ENCODE results near the gene ASF1A. TPM values are rescaled to one million over a fixed set of nuclear protein-coding genes. Genes with fewer than 3 reads are reported as not detected.

The ASF1A gene
- polyA plus RNA-seq, 1 donor from 2014 or later, result 65.6 TPM

DNA sequence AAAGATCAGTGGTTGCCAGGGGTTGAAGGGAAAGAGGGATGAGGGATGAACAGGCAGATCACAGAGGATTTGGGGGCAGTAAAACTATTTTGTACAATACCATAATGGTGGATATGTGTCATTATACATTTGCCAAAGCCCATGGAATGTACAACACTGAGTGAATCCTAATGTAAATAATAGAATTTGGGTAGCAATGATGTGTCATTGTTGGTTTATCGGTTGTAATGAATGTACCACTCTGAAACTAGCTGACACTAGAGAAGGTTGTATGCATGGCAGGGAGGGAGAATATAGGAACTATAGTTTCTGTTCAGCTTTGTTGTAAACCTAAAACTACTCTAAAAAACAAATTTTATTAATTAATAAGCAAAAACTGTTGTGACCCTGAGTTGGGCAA lies 17.8 kb upstream of the ASF1A start:
- H3K4me3 ChIP-seq (ENCODE audit: low read length), result no peak overlapping the region
- no peak overlapping the region for H3K4me2 ChIP-seq (ENCODE audit: low read length)
- no peak overlapping the region for H2AFZ ChIP-seq (ENCODE audit: low read depth, low read length)
- no peaks in the 10 kb centered on the region for H3F3A ChIP-seq (ENCODE audit: insufficient read depth, low read length, poor library complexity, severe bottlenecking)
- H4K20me1 ChIP-seq (ENCODE audit: insufficient read depth), result no peaks in the 10 kb centered on the region
- H3K79me2 ChIP-seq (replicated peaks; ENCODE audit: insufficient read depth, low read length), result no peaks in the 10 kb centered on the region
- TF ChIP-seq SMC3 (conservative IDR thresholded peaks at IDR 0.05; ENCODE audit: poor library complexity) (no peak), EZH2 (IDR thresholded peaks at IDR 0.05; ENCODE audit: borderline replicate concordance, insufficient read depth, low read length, poor library complexity, severe bottlenecking) (no peak), TAF1 (IDR thresholded peaks at IDR 0.05; ENCODE audit: low read depth) (no peak), POLR2AphosphoS5 (IDR thresholded peaks at IDR 0.05) (no peak), RAD21 (conservative IDR thresholded peaks at IDR 0.05) (no peak), EP300 (conservative IDR thresholded peaks at IDR 0.05; ENCODE audit: poor library complexity, severe bottlenecking) (no peak), MXI1 (conservative IDR thresholded peaks at IDR 0.05; ENCODE audit: poor library complexity, severe bottlenecking) (no peak)
- TF ChIP-seq, protein P1, sequence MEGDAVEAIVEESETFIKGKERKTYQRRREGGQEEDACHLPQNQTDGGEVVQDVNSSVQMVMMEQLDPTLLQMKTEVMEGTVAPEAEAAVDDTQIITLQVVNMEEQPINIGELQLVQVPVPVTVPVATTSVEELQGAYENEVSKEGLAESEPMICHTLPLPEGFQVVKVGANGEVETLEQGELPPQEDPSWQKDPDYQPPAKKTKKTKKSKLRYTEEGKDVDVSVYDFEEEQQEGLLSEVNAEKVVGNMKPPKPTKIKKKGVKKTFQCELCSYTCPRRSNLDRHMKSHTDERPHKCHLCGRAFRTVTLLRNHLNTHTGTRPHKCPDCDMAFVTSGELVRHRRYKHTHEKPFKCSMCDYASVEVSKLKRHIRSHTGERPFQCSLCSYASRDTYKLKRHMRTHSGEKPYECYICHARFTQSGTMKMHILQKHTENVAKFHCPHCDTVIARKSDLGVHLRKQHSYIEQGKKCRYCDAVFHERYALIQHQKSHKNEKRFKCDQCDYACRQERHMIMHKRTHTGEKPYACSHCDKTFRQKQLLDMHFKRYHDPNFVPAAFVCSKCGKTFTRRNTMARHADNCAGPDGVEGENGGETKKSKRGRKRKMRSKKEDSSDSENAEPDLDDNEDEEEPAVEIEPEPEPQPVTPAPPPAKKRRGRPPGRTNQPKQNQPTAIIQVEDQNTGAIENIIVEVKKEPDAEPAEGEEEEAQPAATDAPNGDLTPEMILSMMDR (IDR thresholded peaks at IDR 0.05; ENCODE audit: poor library complexity, severe bottlenecking), result no peak
- TF ChIP-seq, protein P2, sequence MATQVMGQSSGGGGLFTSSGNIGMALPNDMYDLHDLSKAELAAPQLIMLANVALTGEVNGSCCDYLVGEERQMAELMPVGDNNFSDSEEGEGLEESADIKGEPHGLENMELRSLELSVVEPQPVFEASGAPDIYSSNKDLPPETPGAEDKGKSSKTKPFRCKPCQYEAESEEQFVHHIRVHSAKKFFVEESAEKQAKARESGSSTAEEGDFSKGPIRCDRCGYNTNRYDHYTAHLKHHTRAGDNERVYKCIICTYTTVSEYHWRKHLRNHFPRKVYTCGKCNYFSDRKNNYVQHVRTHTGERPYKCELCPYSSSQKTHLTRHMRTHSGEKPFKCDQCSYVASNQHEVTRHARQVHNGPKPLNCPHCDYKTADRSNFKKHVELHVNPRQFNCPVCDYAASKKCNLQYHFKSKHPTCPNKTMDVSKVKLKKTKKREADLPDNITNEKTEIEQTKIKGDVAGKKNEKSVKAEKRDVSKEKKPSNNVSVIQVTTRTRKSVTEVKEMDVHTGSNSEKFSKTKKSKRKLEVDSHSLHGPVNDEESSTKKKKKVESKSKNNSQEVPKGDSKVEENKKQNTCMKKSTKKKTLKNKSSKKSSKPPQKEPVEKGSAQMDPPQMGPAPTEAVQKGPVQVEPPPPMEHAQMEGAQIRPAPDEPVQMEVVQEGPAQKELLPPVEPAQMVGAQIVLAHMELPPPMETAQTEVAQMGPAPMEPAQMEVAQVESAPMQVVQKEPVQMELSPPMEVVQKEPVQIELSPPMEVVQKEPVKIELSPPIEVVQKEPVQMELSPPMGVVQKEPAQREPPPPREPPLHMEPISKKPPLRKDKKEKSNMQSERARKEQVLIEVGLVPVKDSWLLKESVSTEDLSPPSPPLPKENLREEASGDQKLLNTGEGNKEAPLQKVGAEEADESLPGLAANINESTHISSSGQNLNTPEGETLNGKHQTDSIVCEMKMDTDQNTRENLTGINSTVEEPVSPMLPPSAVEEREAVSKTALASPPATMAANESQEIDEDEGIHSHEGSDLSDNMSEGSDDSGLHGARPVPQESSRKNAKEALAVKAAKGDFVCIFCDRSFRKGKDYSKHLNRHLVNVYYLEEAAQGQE (IDR thresholded peaks at IDR 0.05; ENCODE audit: borderline replicate concordance), result no peak
- no peaks in the 10 kb centered on the region for H3K36me3 ChIP-seq (ENCODE audit: insufficient read depth, low read length)
- H3K9ac ChIP-seq (ENCODE audit: low read length), result no peak overlapping the region
- H3K27me3 ChIP-seq (ENCODE audit: insufficient read depth, low read depth, low read length), result no peaks in the 10 kb centered on the region
- H3K9me3 ChIP-seq (ENCODE audit: low read length), result no peaks in the 10 kb centered on the region
- no peak overlapping the region for H3K27ac ChIP-seq (ENCODE audit: low read length)
- H3K9me2 ChIP-seq (ENCODE audit: insufficient read depth, low read length), result no peaks in the 10 kb centered on the region

DNA sequence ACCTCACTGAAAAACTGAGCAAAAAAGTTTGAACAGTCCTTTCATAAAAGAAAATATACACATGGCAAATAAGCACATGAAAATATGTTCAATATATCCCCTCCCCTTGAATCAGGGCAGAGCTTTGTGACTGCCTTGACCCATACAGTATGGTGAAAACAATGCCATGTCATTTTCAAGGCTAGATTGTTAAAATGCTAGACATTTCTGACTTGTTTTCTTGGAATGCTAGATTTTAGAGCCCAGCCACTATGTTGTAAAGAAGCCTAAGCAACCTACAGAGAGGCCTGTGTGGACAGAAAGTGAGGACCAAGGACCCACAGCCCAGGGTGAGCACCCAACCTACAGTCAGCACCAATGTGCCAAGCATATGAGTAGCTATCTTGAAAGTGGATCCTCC lies 17.1 kb upstream of the ASF1A start:
- no peaks in the 10 kb centered on the region for H3F3A ChIP-seq (ENCODE audit: insufficient read depth, low read length, poor library complexity, severe bottlenecking)
- no peak overlapping the region for H3K4me2 ChIP-seq (ENCODE audit: low read length)
- H3K36me3 ChIP-seq (ENCODE audit: insufficient read depth, low read length), result no peaks in the 10 kb centered on the region
- no peaks in the 10 kb centered on the region for H3K9me2 ChIP-seq (ENCODE audit: insufficient read depth, low read length)
- H3K27ac ChIP-seq (ENCODE audit: low read length), result no peak overlapping the region
- no peak overlapping the region for H3K9ac ChIP-seq (ENCODE audit: low read length)
- H3K4me3 ChIP-seq (ENCODE audit: low read length), result no peak overlapping the region
- no peak overlapping the region for H2AFZ ChIP-seq (ENCODE audit: low read depth, low read length)
- H4K20me1 ChIP-seq (ENCODE audit: insufficient read depth), result no peaks in the 10 kb centered on the region
- no peaks in the 10 kb centered on the region for H3K27me3 ChIP-seq (ENCODE audit: insufficient read depth, low read depth, low read length)
- no peaks in the 10 kb centered on the region for H3K79me2 ChIP-seq (replicated peaks; ENCODE audit: insufficient read depth, low read length)
- TF ChIP-seq, protein P1 (IDR thresholded peaks at IDR 0.05; ENCODE audit: poor library complexity, severe bottlenecking), result no peak
- TF ChIP-seq EZH2 (IDR thresholded peaks at IDR 0.05; ENCODE audit: borderline replicate concordance, insufficient read depth, low read length, poor library complexity, severe bottlenecking) (no peak), TAF1 (IDR thresholded peaks at IDR 0.05; ENCODE audit: low read depth) (no peak), EP300 (conservative IDR thresholded peaks at IDR 0.05; ENCODE audit: poor library complexity, severe bottlenecking) (no peak), RAD21 (conservative IDR thresholded peaks at IDR 0.05) (no peak), MXI1 (conservative IDR thresholded peaks at IDR 0.05; ENCODE audit: poor library complexity, severe bottlenecking) (no peak), POLR2AphosphoS5 (IDR thresholded peaks at IDR 0.05) (no peak), SMC3 (conservative IDR thresholded peaks at IDR 0.05; ENCODE audit: poor library complexity) (no peak)
- TF ChIP-seq, protein P2 (IDR thresholded peaks at IDR 0.05; ENCODE audit: borderline replicate concordance), result no peak
- no peaks in the 10 kb centered on the region for H3K9me3 ChIP-seq (ENCODE audit: low read length)
